HG03103 (cell line): ENCODE measurements around the gene GPRC5C.

Experiments
- ATAC-seq: cut with Tn5 transposase; IDR thresholded peaks from one replicate; pipeline ENCODE4 v1.9.1; 2021; ENCODE audit warnings: low read depth; ENCODE audit not compliant: unreplicated experiment

Gene GPRC5C, protein sequence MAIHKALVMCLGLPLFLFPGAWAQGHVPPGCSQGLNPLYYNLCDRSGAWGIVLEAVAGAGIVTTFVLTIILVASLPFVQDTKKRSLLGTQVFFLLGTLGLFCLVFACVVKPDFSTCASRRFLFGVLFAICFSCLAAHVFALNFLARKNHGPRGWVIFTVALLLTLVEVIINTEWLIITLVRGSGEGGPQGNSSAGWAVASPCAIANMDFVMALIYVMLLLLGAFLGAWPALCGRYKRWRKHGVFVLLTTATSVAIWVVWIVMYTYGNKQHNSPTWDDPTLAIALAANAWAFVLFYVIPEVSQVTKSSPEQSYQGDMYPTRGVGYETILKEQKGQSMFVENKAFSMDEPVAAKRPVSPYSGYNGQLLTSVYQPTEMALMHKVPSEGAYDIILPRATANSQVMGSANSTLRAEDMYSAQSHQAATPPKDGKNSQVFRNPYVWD

GRCh38 chr17:74431568-74432423 lies at the start of gene GPRC5C:
GPRC5C (plus strand) TSS chr17:74432088; CDS start chr17:74439777, 7,689 bp downstream.
- no peak for ATAC-seq

DNA sequence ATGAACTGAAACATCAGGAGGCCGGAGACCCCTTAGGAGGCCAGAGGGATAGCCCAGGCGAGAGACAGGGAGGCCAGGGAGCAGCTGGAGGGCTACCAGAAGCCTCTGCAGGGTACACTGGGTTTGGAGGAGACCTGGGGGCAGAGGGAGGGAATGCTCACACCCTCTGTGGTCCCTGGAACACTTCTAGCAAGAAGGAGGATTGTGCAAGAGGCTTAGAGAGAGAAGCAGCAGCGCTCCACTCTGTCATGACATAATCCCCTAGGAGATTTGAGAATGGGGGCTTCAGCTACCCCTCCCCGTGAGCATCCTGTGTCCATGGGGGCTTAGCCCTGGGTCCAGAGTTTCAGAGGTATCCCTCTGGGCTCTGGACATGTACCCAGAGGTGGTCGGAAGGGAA lies 48.7 kb upstream of the GPRC5C start:
- ATAC-seq: no peak

GRCh38 chr17:74385201-74385600 lies 46.7 kb upstream of the GPRC5C start:
- no peak for ATAC-seq

DNA sequence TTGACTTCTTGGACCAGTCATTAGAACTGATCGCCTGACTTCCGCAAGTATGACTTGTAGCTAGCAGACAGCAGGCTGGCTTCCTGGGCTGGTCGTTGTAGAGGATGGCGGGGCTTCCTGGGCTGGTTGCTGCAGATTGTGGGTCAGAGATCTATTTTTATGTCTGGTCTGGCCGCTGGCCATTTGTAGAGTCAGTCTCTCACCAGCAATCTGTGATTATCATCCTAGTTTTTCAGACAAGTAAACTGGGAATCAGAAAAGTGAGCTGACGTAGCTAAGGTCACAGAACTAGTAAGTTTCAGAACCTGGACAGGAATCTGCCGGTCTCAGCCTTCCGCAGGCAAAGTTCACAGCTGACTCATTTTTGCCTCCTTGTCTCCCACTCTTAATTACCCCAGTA lies 45.5 kb upstream of the GPRC5C start:
- ATAC-seq: no peak

- no peak for ATAC-seq
Measured at GRCh38 chr17:74387365-74388218, 44.3 kb upstream of the GPRC5C start.

- ATAC-seq: no peak
Measured at GRCh38 chr17:74389084-74389753, 42.7 kb upstream of the GPRC5C start.

GRCh38 chr17:74389937-74390679 lies 41.8 kb upstream of the GPRC5C start:
- no peak for ATAC-seq

DNA sequence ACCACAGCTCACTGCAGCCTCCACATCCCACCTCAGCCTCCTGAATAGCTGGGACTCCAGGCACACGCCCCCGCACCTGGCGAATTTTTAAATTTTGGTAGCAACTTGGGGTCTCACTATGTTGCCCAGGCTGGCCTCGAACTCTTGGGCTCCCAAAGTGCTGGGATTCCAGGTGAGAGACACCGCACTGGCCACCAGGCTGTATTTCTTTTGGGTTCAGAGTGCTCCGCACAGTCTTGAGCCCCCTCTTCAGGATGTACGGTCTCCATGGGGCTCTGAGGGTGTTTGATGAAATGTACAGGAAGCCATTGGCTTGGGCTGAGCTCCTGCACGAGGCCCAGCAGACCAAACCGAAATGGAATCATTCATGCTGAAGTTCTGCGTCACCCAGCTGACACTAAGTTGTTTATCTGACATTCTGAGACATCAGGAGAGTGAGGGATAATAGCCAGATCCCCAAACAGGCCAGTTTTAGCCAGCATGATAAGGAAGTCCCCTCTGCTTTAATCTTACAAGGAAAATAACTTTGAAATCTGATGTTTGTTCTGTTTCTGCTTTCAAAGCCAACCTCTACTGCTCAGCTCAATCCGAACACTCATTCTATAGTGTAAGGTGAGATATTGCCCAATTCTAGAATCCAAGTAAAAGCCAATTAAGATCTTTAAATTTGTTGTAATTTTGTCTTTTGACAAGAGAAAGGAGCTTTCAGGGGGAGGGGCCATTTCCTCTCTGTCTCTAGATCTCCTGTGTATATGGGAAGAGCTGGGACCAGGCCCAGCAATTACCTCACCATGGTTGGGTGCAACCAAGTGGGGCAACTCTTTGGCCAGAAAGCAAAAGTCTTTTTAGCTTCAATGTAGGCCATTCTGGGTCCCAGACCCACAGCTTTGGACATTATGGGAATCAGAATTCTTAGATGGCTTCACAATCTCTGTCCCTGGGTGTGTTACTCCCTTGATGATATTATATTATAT lies 40.9 kb upstream of the GPRC5C start:
- no peak for ATAC-seq

DNA sequence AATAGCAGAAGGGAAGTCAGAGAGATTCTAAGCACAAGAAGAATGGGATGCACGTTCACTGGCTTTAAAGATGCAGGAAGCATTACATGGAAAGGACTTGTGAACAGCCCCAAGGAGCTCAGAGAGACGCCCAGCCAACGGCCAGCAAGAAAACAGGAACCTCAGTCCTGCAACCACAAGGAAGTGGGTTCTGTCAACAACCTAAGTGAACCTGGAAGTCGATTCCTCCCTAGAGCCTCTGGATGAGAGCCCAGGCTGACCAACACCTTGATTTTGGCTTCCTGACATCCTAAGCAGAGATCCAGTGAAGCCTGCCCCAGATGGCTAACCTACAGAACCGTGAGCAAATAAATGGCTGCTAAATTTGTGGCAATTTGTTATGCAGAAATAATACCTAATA lies 40.1 kb upstream of the GPRC5C start:
- ATAC-seq: no peak

GRCh38 chr17:74392848-74393247 lies 39.0 kb upstream of the GPRC5C start:
- no peak for ATAC-seq

DNA sequence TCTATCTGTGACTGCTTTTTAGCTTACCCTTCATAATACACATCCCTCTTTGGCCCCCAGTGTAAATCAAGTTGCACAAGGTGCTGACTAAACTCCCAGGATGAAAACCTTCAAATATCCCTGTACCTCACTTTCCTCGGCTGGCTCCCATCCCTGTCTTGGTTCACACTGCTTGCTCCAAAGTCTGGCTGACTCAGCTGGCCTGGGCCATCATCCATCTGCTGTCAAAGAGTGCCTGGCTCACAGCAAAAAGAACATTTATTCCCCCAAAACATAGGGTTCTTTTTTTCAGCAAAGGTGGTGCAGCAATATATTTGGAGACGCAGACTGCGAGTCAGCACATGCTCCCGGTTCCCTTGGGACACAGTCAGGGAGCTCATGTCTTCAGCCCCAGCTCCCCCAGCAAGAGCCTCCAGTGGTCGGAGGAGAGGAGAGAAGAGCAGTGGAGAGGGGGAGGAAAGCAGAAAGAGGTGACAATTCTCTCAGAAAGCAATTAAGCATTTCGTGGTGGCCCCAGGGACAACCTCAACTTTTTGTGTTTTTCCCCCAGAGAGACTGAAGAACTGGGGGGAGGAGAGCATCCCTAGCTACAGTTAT lies 38.4 kb upstream of the GPRC5C start:
- no peak for ATAC-seq

GRCh38 chr17:74394275-74394950 lies 37.5 kb upstream of the GPRC5C start:
- ATAC-seq: no peak

GRCh38 chr17:74394977-74395376 lies 36.9 kb upstream of the GPRC5C start:
- ATAC-seq: no peak

DNA sequence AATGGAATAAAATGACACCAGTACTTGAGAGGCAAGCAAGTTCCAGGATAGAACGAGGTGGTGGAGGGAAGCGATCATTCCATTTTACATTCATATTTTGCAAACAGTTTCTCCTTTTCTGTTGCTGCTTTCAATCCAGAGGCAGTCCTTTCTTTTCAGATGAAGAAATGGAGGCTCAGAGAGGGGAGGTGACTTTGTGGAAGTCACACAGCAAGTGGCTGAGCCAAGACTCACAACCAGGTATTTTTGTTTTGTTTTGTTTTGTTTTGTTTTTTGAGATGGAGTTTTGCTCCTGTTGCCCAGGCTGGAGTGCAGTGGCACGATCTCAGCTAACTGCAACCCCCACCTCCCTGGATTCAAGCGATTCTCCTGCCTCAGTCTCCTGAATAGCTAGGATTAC lies 35.3 kb upstream of the GPRC5C start:
- ATAC-seq: no peak

GRCh38 chr17:74402048-74402447 lies 29.8 kb upstream of the GPRC5C start:
- no peak for ATAC-seq

GRCh38 chr17:74403512-74404137 lies 28.3 kb upstream of the GPRC5C start:
- no peak for ATAC-seq

DNA sequence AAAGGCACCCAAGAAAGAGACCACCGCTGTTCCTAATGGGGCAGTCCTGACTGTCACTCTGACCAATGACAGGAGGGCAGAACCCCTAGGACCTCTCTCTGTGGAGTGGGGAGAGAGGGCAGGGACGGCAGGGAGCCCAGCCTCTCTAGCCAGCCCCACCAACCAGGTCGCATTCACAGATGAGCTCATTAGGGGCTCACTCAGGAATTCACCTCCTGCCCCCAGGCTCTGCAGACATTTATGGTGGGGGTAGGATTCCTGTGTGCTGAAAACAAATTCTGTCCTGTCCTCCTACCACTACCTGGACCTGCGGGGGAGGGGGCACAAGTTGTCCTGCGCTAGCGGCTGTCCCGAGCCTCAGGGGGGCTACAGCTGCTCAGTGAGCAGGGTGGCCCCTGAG lies 27.7 kb upstream of the GPRC5C start:
- no peak for ATAC-seq
